ENCODE measurements around the gene ATXN3L. TPM values are rescaled to one million over a fixed set of nuclear protein-coding genes. Genes with fewer than 3 reads are reported as not detected.

ATXN3L gene
- total RNA-seq, 1 donor from 2014 or later = not detected

- Histone ChIP-seq H3K36me3 (no peaks in the 10 kb centered on the region), H3K4me3 (no peak overlapping the region), H3K9me3 (replicated peaks) (no peaks in the 10 kb centered on the region), H3K27ac (replicated peaks) (no peak overlapping the region), H3K27me3 (ENCODE audit: low read depth) (no peaks in the 10 kb centered on the region), H3K4me1 (no peaks in the 10 kb centered on the region)
- intact Hi-C loops (cut with micrococcal nuclease) = no loop called here
- DNase-seq = no peak
- TF ChIP-seq CTCF (IDR thresholded peaks at IDR 0.05; ENCODE audit: borderline replicate concordance) = no peak
These were observed 44.5 kb upstream of the ATXN3L start for GRCh38 chrX:13364230-13364857.

GRCh38 chrX:13360146-13360545 is 40.3 kb upstream of the ATXN3L start:
- H3K36me3 ChIP-seq = no peaks in the 10 kb centered on the region
- H3K9me3 ChIP-seq (replicated peaks) = no peaks in the 10 kb centered on the region
- H3K4me3 ChIP-seq = no peak overlapping the region
- peaks cover 9% of the 10 kb centered on the region for H3K4me1 ChIP-seq
- peak overlapping the region; percentile 38 for H3K27ac ChIP-seq (replicated peaks)
- DNase-seq = peak; percentile 31
- no peak for TF ChIP-seq CTCF (IDR thresholded peaks at IDR 0.05; ENCODE audit: borderline replicate concordance)
- intact Hi-C loops (cut with micrococcal nuclease) = no loop called here
- no peaks in the 10 kb centered on the region for H3K27me3 ChIP-seq (ENCODE audit: low read depth)

- Histone ChIP-seq H3K4me1 (peaks cover 9% of the 10 kb centered on the region), H3K9me3 (replicated peaks) (no peaks in the 10 kb centered on the region), H3K36me3 (no peaks in the 10 kb centered on the region), H3K27ac (replicated peaks) (peak overlapping the region; percentile 19), H3K27me3 (ENCODE audit: low read depth) (no peaks in the 10 kb centered on the region), H3K4me3 (no peak overlapping the region)
- no peak for TF ChIP-seq CTCF (IDR thresholded peaks at IDR 0.05; ENCODE audit: borderline replicate concordance)
- intact Hi-C loops (cut with micrococcal nuclease) = no loop called here
- DNase-seq = no peak
These were observed 38.1 kb upstream of the ATXN3L start for GRCh38 chrX:13357925-13358324.

- TF ChIP-seq CTCF (IDR thresholded peaks at IDR 0.05; ENCODE audit: borderline replicate concordance) = no peak
- Histone ChIP-seq H3K27ac (replicated peaks) (no peak overlapping the region), H3K27me3 (ENCODE audit: low read depth) (no peaks in the 10 kb centered on the region), H3K9me3 (replicated peaks) (no peaks in the 10 kb centered on the region), H3K4me1 (no peaks in the 10 kb centered on the region), H3K4me3 (no peak overlapping the region), H3K36me3 (no peaks in the 10 kb centered on the region)
- intact Hi-C loops (cut with micrococcal nuclease) = no loop called here
- no peak for DNase-seq
These were observed 26.8 kb upstream of the ATXN3L start for GRCh38 chrX:13346646-13347045.

GRCh38 chrX:13345438-13345837 is 25.6 kb upstream of the ATXN3L start:
- Histone ChIP-seq H3K9me3 (replicated peaks) (no peaks in the 10 kb centered on the region), H3K4me3 (no peak overlapping the region), H3K27ac (replicated peaks) (no peak overlapping the region), H3K27me3 (ENCODE audit: low read depth) (no peaks in the 10 kb centered on the region), H3K36me3 (no peaks in the 10 kb centered on the region), H3K4me1 (no peaks in the 10 kb centered on the region)
- DNase-seq = no peak
- TF ChIP-seq CTCF (IDR thresholded peaks at IDR 0.05; ENCODE audit: borderline replicate concordance) = no peak
- intact Hi-C loops (cut with micrococcal nuclease) = no loop called here

All from left ventricle myocardium inferior (tissue), 1 donor.